ENCODE measurements around the gene USP13. TPM values are rescaled to one million over a fixed set of nuclear protein-coding genes. Genes with fewer than 3 reads are reported as not detected.

USP13 gene
- total RNA-seq, 4 donors from 2014 or later, result 17.4 to 19.8 (median 18.2) TPM

- no peak for DNase-seq
- no peak overlapping the region for H3K4me3 ChIP-seq
- TF ChIP-seq CTCF (IDR thresholded peaks at IDR 0.05), result no peak
- TF ChIP-seq POLR2A (IDR thresholded peaks at IDR 0.05), result no peak
- H3K27me3 ChIP-seq, result no peaks in the 10 kb centered on the region
- H3K9me3 ChIP-seq, result no peaks in the 10 kb centered on the region
- H3K36me3 ChIP-seq, result no peaks in the 10 kb centered on the region
- intact Hi-C loops (cut with DNase I; ENCODE audit: low total_unique reads), result no loop called here
- no peaks in the 10 kb centered on the region for H3K4me1 ChIP-seq
- no peak overlapping the region for H3K27ac ChIP-seq
Observed at GRCh38 chr3:179738998-179739397, 86.2 kb downstream of the USP13 start.

- no peak for TF ChIP-seq CTCF (IDR thresholded peaks at IDR 0.05)
- TF ChIP-seq POLR2A (IDR thresholded peaks at IDR 0.05), result no peak
- no peaks in the 10 kb centered on the region for H3K27me3 ChIP-seq
- no peaks in the 10 kb centered on the region for H3K4me1 ChIP-seq
- H3K27ac ChIP-seq, result no peak overlapping the region
- intact Hi-C loops (cut with DNase I; ENCODE audit: low total_unique reads), result no loop called here
- H3K36me3 ChIP-seq, result no peaks in the 10 kb centered on the region
- no peak for DNase-seq
- H3K4me3 ChIP-seq, result no peak overlapping the region
- H3K9me3 ChIP-seq, result no peaks in the 10 kb centered on the region
Observed at GRCh38 chr3:179739816-179740594, 87.2 kb downstream of the USP13 start.

- intact Hi-C loops (cut with DNase I; ENCODE audit: low total_unique reads), result no loop called here
- DNase-seq, result no peak
- no peaks in the 10 kb centered on the region for H3K36me3 ChIP-seq
- no peaks in the 10 kb centered on the region for H3K27me3 ChIP-seq
- TF ChIP-seq CTCF (IDR thresholded peaks at IDR 0.05), result no peak
- no peak for TF ChIP-seq POLR2A (IDR thresholded peaks at IDR 0.05)
- H3K27ac ChIP-seq, result no peak overlapping the region
- H3K9me3 ChIP-seq, result no peaks in the 10 kb centered on the region
- H3K4me3 ChIP-seq, result no peak overlapping the region
- no peaks in the 10 kb centered on the region for H3K4me1 ChIP-seq
Observed at GRCh38 chr3:179743913-179744312, 91.1 kb downstream of the USP13 start.

GRCh38 chr3:179744667-179745066, 91.8 kb downstream of the USP13 start:
- no peaks in the 10 kb centered on the region for H3K27me3 ChIP-seq
- intact Hi-C loops (cut with DNase I; ENCODE audit: low total_unique reads), result no loop called here
- no peaks in the 10 kb centered on the region for H3K36me3 ChIP-seq
- no peaks in the 10 kb centered on the region for H3K4me1 ChIP-seq
- no peak overlapping the region for H3K4me3 ChIP-seq
- TF ChIP-seq CTCF (IDR thresholded peaks at IDR 0.05) (no peak), POLR2A (IDR thresholded peaks at IDR 0.05) (no peak)
- no peak for DNase-seq
- H3K27ac ChIP-seq, result no peak overlapping the region
- H3K9me3 ChIP-seq, result no peaks in the 10 kb centered on the region

GRCh38 chr3:179745079-179745478, 92.2 kb downstream of the USP13 start:
- no peak for DNase-seq
- TF ChIP-seq CTCF (IDR thresholded peaks at IDR 0.05), result no peak
- no peak for TF ChIP-seq POLR2A (IDR thresholded peaks at IDR 0.05)
- no peaks in the 10 kb centered on the region for H3K27me3 ChIP-seq
- intact Hi-C loops (cut with DNase I; ENCODE audit: low total_unique reads), result no loop called here
- no peaks in the 10 kb centered on the region for H3K4me1 ChIP-seq
- no peaks in the 10 kb centered on the region for H3K9me3 ChIP-seq
- no peak overlapping the region for H3K27ac ChIP-seq
- no peak overlapping the region for H3K4me3 ChIP-seq
- H3K36me3 ChIP-seq, result no peaks in the 10 kb centered on the region
